Fibroblast of skin of right quadriceps (primary cell): Measurements from ENCODE around the gene ZNF808.
A peak's percentile ranks its signal among the peaks of the same experiment; 100 is the strongest.
"Not testable (repeated sequence)": the region's sequence is repeated elsewhere in the genome, so short reads cannot be mapped to it uniquely, and the experiment has no call there.

Experiments
- DNase-seq: peaks from one replicate; pipeline ENCODE4 v3.0.0-alpha.2; 2013

The ZNF808 gene

GRCh38 chr19:52536448-52536800 lies 9.0 kb downstream of the ZNF808 start:
- DNase-seq, result no peak

DNA sequence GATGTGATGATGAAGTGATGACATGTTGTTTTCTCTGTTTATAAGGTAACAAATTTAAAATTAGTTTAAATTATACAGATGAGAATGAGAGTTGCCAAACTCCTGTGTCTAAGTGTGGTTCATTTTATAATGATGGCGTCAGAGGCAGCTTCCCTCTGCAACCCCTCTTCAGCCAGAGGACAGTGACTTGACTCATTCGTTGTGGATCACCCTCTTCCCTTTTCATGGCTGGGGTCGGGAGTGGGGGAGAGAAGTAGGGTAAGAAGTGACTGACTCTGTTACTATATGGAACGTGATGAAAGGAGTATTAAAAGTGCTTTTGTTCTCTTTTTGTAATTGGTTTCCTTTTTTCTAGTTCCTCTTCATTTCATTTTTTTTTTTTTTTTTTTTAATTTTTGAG lies 11.3 kb downstream of the ZNF808 start:
- DNase-seq, result not testable (repeated sequence)

DNA sequence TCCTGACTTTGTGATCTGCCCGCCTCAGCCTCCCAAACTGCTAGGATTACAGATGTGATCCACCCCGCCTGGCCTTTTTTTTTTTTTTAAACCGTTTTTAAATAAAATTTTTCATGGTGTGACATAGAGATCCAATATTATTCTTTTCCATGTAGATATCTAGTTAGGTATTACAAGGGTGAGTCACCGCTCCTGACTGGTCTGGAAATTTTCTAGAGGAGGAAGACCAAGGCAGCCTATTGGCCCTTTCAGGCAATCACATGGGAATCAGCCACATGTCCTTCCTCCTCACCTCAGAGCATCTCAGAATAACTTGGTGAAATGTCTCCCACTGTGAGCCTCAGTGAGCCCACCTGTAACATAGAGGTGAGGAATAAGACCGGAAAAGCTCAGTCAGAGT lies 13.7 kb downstream of the ZNF808 start:
- DNase-seq, result not testable (repeated sequence)

DNA sequence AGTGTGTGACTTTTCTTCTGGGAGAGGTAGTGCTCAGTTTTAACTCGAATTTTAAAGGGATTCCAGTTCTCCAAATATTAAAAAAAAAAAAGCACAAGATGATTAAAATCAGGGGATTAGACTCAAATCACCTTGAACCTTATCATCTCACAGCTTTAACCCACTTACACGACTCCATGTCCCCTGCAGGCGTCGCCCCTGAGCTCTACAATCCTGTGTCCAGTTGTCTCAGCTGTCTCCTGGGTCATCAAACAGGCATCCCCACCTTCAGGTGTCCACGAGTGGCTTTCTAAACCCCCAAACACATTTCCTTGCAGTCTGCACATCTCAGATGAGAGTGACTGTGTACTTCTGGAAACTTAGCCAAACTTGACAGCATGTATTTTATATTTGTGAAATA lies 14.1 kb downstream of the ZNF808 start:
- no peak for DNase-seq

- not testable (repeated sequence) for DNase-seq
Observed at GRCh38 chr19:52542541-52542940, 15.1 kb downstream of the ZNF808 start.

GRCh38 chr19:52542984-52543664 lies 15.7 kb downstream of the ZNF808 start:
- DNase-seq, result no peak

DNA sequence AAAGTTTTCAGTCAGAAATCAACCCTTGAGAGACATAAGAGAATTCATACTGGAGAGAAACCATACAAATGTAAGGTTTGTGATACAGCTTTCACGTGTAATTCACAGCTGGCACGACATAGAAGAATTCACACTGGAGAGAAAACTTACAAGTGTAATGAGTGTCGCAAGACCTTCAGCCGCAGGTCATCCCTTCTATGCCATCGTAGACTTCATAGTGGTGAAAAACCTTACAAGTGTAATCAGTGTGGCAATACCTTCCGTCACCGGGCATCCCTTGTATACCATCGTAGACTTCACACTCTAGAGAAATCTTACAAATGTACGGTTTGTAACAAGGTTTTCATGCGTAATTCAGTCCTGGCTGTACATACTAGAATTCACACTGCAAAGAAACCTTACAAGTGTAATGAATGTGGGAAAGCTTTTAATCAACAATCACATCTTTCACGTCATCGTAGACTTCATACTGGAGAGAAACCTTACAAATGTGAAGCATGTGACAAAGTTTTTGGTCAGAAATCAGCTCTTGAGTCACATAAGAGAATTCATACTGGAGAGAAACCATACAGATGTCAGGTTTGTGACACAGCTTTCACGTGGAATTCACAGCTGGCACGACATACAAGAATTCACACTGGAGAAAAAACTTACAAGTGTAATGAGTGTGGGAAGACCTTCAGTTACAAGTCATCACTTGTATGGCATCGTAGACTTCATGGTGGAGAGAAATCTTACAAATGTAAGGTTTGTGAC lies 26.9 kb downstream of the ZNF808 start:
- no peak for DNase-seq

DNA sequence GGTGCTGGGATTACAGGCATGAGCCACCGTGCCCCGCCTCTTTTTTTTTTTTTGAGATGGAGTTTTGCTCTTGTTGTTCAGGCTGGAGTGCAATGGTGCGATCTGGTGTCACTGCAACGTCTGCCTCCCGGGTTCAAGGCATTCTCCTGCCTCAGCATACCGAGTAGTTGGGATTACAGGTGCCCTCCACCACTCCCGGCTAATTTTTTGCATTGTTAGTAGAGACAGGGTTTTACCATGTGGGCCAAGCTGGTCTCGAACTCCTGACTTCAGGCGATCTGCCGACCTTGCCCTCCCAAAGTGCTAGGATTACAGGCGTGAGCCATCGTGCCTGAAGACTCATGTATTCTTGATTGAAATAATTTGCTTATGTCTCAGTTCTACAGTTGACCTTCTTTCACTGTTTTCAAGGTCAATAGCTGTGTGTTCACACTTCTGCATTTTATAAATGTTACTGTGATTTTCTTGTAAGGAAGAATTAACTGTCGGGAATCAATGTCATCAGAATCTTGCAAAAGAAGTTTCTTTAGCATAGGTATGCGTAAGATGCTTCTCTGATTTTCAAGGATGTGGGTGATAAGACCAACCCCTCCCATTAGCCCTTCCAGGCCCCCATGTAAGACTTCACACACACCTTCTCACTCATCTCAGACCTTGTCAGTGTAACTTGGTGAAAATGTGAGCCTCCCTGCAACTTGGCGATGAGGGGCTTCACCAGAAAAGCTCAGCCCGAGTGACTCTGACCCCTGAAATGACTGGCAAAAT lies 29.9 kb downstream of the ZNF808 start:
- DNase-seq, result no peak

DNA sequence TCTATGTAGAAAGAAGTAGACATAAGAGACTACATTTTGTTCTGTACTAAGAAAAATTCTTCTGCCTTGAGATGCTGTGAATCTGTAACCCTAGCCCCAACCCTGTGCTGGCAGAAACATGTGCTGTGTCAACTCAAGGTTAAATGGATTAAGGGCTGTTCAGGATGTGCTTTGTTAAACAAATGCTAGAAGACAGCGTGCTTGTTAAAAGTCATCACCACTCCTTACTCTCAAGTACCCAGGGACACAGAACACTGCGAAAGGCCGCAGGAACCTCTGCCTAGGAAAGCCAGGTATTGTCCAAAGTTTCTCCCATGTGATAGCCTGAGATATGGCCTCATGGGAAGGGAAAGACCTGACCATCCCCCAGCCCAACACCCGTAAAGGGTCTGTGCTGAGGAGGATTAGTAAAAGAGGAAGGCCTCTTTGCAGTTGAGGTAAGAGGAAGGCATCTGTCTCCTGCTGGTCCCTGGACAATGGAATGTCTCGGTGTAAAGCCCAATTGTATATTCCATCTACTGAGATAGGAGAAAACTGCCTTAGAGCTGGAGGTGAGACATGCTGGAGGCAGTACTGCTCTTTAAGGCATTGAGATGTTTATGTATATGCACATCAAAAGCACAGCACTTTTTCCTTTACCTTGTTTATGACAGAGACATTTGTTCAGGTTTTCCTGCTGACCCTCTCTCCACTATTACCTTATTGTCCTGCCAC lies 31.4 kb downstream of the ZNF808 start:
- not testable (repeated sequence) for DNase-seq

DNA sequence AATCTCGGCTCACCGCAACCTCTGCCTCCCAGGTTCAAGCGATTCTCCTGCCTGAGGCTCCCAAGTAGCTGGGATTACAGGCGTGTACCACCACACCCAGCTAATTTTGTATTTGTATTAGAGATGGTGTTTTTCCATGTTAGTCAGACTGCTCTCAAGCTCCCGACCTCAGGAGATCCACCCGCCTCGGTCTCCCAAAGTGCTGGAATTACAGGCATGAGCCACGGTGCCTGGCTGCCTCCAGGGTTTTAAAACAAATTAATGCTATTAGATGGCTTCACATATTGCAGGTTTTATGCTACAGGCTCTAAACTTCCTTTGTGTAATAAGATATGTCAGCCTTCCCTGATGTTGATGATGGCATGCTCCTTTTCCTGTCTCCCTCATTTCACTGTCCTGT lies 34.1 kb downstream of the ZNF808 start:
- not testable (repeated sequence) for DNase-seq

DNA sequence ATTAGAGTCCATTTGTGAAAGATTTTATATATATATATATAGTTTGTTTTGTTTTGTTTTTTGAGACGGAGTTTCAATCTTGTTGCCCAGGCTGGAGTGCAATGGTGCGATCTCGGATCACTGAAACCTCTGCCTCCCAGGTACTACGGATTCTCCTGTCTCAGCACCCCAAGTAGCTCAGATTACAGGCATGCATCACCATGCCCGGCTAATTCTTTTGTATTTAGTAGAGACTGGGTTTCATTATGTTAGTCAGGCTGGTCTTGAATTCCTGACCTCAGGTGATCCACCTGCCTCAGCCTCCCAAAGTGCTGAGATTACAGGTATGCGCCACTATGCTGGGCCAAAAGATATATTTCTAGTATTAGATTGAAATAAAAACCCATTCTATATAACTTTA lies 38.7 kb downstream of the ZNF808 start:
- no peak for DNase-seq

- DNase-seq, result peak; percentile 52
Observed at GRCh38 chr19:52566588-52566987, 39.1 kb downstream of the ZNF808 start.

- no peak for DNase-seq
Observed at GRCh38 chr19:52567921-52568320, 40.5 kb downstream of the ZNF808 start.

- not testable (repeated sequence) for DNase-seq
Observed at GRCh38 chr19:52569638-52569999, 42.2 kb downstream of the ZNF808 start.

- peak; percentile 91 for DNase-seq
Observed at GRCh38 chr19:52570000-52570861, 42.8 kb downstream of the ZNF808 start, which contains the start of gene ZNF701. TSS of gene ZNF701 (plus strand) at chr19:52570287. CDS start at chr19:52574148, 3,861 bp downstream.

GRCh38 chr19:52584736-52585440 lies 57.4 kb downstream of the ZNF808 start:
- DNase-seq, result no peak

GRCh38 chr19:52585604-52586003 lies 58.1 kb downstream of the ZNF808 start:
- DNase-seq, result no peak

GRCh38 chr19:52590728-52591127 lies 63.3 kb downstream of the ZNF808 start:
- no peak for DNase-seq

- no peak for DNase-seq
Observed at GRCh38 chr19:52592301-52592700, 64.8 kb downstream of the ZNF808 start.

- not testable (repeated sequence) for DNase-seq
Observed at GRCh38 chr19:52593441-52593840, 66.0 kb downstream of the ZNF808 start.

GRCh38 chr19:52599241-52599640 lies 71.8 kb downstream of the ZNF808 start:
- no peak for DNase-seq
